Activated CD4-positive, alpha-beta T cell treated with anti-CD3 and anti-CD28 coated beads, Interleukin-2, amount 10 ng/mL, durations not matched to agents 24 days and 14 days (primary cell): ENCODE results near the gene ARID5B. TPM values are rescaled to one million over a fixed set of nuclear protein-coding genes. Genes with fewer than 3 reads are reported as not detected.

ENCODE experiments used
- DNase-seq: peaks from one replicate; pipeline ENCODE4 v3.0.0; 2022
- H3K27ac Mint-ChIP-seq: one replicate; pipeline ENCODE4 v1.8.0; 2022; ENCODE audit warnings: mild to moderate bottlenecking, mixed read lengths
- H3K27me3 Mint-ChIP-seq: one replicate; pipeline ENCODE4 v1.8.0; 2022; ENCODE audit warnings: mixed read lengths
- H3K36me3 Mint-ChIP-seq: one replicate; pipeline ENCODE4 v1.8.0; 2022; ENCODE audit warnings: low read depth, mild to moderate bottlenecking, mixed read lengths
- H3K4me1 Mint-ChIP-seq: one replicate; pipeline ENCODE4 v1.8.0; 2021; ENCODE audit warnings: mixed read lengths
- H3K4me3 Mint-ChIP-seq: one replicate; pipeline ENCODE4 v1.8.0; 2022; ENCODE audit warnings: mild to moderate bottlenecking, moderate library complexity, mixed read lengths
- H3K9me3 Mint-ChIP-seq: one replicate; pipeline ENCODE4 v1.8.0; 2021; ENCODE audit warnings: mixed read lengths
- intact Hi-C: fragments of 100-400 bp; cut with micrococcal nuclease; formaldehyde crosslinking; loops from one replicate; pipeline ENCODE4 v1.15.1; 2023
- total RNA-seq: library from RNA; stranded (reverse); gene quantifications from 2 replicates; pipeline ENCODE4 v1.2.3, GENCODE V29; 2022

Gene ARID5B
- total RNA-seq, 1 donor from 2014 or later: 58.2 TPM

DNA sequence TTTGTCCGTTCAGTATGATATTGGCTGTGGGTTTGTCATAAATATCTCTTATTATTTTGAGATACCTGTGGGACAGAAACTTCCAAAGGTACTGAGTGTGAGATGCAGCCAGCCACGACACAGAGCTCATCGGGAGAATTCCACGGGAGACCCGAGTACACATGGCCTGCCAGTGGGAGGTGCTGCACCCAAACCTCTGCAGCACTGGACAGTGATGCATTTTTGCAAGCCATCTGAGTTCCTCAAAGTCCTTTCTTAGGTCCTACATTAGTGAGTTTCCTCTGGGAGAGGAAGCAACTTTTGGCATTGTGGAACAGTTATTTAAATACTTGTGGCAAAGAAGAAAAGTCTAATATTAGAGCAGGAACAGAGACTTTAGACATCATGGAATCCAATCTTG, 77.5 kb downstream of the ARID5B start:
- no peaks in the 10 kb centered on the region for H3K27me3 Mint-ChIP-seq
- H3K9me3 Mint-ChIP-seq: peaks cover 5% of the 10 kb centered on the region
- no peak overlapping the region for H3K27ac Mint-ChIP-seq
- DNase-seq: no peak
- peaks cover 39% of the 10 kb centered on the region for H3K4me1 Mint-ChIP-seq
- H3K4me3 Mint-ChIP-seq: no peak overlapping the region
- intact Hi-C loops: no loop called here
- peaks cover 70% of the 10 kb centered on the region for H3K36me3 Mint-ChIP-seq

DNA sequence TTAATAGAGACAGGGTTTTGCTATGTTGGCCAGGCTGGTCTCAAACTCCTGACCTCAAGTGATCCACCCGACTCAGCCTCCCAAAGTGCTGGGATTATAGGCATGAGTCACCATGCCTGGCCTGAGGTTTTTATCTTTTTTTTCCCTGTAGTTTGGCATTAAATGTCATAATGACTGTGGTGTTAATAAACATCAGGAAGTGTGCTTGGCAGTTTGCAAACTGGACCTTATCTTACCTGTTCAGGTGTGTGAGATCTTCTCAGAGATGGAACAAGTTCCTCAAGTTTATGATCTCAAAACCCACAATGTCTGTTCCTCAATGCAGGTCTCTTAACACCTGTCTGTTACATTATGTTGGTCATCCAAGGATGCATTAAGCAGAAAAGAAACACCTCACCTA, 80.0 kb downstream of the ARID5B start:
- peak overlapping the region; percentile 29 for H3K27ac Mint-ChIP-seq
- DNase-seq: no peak
- peaks cover 49% of the 10 kb centered on the region for H3K4me1 Mint-ChIP-seq
- peaks cover 5% of the 10 kb centered on the region for H3K9me3 Mint-ChIP-seq
- intact Hi-C loops: loop anchor here (10.0 kb wide), 1 partner anchor 1283 kb away; no protein-coding TSS in a partner anchor
- H3K4me3 Mint-ChIP-seq: no peak overlapping the region
- no peaks in the 10 kb centered on the region for H3K27me3 Mint-ChIP-seq
- peaks cover 83% of the 10 kb centered on the region for H3K36me3 Mint-ChIP-seq

DNA sequence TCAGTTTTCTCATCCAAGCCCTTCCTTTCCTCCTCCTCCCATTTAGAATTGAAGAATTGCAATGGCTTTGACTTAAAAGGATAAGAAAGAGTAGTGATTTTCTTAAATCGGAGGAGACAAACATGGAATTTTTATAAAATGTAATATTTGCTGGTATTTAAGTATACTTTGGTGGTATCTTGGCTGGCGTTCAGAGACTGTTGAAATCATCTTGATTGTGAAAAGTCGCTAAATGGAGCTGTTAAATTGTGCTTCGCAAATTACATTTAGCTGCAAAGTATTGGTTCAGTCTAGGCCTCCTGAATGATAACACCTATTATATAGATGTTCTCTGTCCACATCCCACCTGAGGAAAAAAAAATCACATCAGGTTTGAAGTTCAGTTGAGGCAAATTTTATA, 81.8 kb downstream of the ARID5B start:
- no peak for DNase-seq
- no peaks in the 10 kb centered on the region for H3K27me3 Mint-ChIP-seq
- peaks cover 3% of the 10 kb centered on the region for H3K9me3 Mint-ChIP-seq
- intact Hi-C loops: loop anchor here (10.0 kb wide), 1 partner anchor 1282 kb away; no protein-coding TSS in a partner anchor
- no peak overlapping the region for H3K4me3 Mint-ChIP-seq
- no peak overlapping the region for H3K27ac Mint-ChIP-seq
- peaks cover 65% of the 10 kb centered on the region for H3K4me1 Mint-ChIP-seq
- H3K36me3 Mint-ChIP-seq: peaks cover 73% of the 10 kb centered on the region

DNA sequence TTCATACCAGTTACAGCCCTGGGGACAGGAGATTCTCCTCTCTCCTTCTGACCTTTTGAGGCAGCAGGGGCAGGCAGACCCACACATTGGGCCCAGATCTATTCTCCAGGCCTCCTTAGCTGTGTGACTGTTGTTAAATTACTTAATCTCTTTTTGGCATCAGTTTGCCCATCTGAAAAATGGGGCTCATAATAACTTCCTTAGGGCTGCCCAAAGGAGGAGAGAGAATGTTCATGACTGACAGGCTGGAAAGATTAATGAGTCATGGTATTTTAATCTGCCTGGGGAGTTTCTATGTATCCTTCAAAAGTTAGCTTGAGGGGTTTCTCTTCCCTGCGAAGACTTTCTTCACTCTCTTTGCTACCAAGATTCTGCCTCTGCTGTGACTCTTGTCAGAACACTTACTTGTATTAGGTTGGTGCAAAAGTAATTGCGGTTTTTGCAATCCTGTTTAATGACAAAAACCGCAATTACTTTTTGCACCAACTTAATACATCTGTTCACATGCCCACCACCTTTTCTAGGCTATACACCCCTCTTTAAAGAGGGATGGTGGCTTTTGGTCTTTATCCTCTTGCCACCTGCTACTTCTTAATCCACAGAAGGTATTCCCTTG, 83.4 kb downstream of the ARID5B start:
- Mint-ChIP-seq H3K4me3 (no peak overlapping the region), H3K9me3 (peaks cover 3% of the 10 kb centered on the region), H3K36me3 (peaks cover 62% of the 10 kb centered on the region), H3K27me3 (no peaks in the 10 kb centered on the region), H3K4me1 (peaks cover 68% of the 10 kb centered on the region), H3K27ac (peak overlapping the region; percentile 96)
- no peak for DNase-seq
- intact Hi-C loops: loop anchor here (5.0 to 10.0 kb wide), 2 partner anchors 233 to 1280 kb away; no protein-coding TSS in a partner anchor

DNA sequence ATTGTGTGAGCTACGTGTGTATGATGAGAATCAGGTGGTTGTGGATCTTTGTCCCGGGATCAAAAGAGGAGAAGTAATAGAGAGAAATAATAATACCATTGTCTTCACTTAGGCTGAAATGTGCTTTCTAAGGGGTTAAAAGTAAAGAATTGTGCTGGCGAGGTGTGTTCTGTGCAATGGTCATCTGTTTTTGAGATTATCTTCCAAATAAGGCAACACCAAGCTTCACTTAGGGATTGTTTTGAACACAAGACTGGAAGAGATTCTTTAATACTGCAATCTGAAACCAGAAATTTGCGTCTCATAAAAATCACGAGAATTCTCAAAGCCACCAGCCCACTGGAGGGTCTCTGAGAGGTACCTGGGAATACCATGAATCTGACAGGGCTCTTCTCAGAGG, 84.2 kb downstream of the ARID5B start:
- Mint-ChIP-seq H3K4me3 (no peak overlapping the region), H3K4me1 (peaks cover 67% of the 10 kb centered on the region), H3K9me3 (peaks cover 3% of the 10 kb centered on the region), H3K36me3 (peaks cover 60% of the 10 kb centered on the region), H3K27me3 (no peaks in the 10 kb centered on the region), H3K27ac (peak overlapping the region; percentile 96)
- intact Hi-C loops: loop anchor here (5.0 to 10.0 kb wide), 2 partner anchors 233 to 1279 kb away; no protein-coding TSS in a partner anchor
- no peak for DNase-seq

DNA sequence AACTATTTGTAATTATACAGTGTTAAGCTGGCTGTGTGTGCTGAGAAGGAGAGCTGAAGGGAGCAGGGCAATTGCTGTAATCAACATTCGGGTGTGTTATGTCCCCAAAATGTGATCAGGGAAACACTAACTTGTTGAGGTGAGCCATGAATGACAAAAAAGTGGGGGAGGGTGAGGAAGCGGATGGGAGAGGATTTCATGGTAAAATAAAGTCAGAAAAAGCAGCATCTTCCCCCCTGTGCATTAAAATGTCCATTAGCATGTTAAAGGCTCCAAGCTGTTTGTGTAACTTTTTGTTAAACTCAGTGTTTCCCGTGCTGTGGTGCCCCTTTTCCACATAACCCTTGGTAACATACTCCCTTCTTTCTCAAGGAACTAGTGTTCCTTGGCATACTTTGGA, 84.9 kb downstream of the ARID5B start:
- Mint-ChIP-seq H3K36me3 (peaks cover 61% of the 10 kb centered on the region), H3K9me3 (peaks cover 3% of the 10 kb centered on the region), H3K27ac (peak overlapping the region; percentile 96), H3K4me3 (peak overlapping the region; percentile 51), H3K27me3 (no peaks in the 10 kb centered on the region), H3K4me1 (peaks cover 70% of the 10 kb centered on the region)
- intact Hi-C loops: loop anchor here (5.0 to 10.0 kb wide), 2 partner anchors 234 to 1278 kb away; no protein-coding TSS in a partner anchor
- no peak for DNase-seq

DNA sequence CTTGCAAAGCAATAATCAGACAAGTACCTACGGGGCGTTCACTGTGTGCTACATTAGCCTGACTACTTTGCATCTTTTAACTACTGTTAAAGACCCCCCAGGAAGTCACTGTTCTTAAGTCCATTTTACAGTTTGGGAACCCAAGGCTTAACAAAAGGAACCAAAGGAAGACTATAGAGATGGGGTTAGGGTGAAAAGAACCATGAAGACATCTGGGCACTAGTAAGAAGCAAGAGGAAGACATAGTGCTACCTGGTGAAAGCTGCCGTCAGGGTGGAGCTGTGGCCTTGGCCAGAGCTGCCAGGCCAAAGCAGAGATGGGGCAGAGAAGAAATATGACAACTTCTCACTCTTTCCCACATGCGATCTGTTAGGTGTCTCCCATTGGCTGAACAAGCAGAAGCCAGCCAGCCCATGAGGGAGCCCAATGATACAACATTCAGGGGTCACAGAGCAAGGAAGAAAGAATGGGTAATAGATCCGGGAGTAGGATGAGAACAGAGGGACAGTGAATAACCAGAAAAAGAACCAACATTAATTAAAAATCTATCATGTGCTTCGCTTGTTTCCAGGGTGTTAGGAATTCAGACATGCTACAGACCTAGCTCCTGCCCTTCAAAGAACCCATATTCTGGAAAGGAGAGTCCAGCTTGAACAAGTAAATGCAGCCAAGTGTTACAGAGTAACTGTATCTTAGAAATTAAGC, 85.4 kb downstream of the ARID5B start:
- no peak for DNase-seq
- peaks cover 69% of the 10 kb centered on the region for H3K4me1 Mint-ChIP-seq
- peaks cover 59% of the 10 kb centered on the region for H3K36me3 Mint-ChIP-seq
- peaks cover 3% of the 10 kb centered on the region for H3K9me3 Mint-ChIP-seq
- peak overlapping the region; percentile 56 for H3K4me3 Mint-ChIP-seq
- peak overlapping the region; percentile 96 for H3K27ac Mint-ChIP-seq
- H3K27me3 Mint-ChIP-seq: no peaks in the 10 kb centered on the region
- intact Hi-C loops: loop anchor here (5.0 to 10.0 kb wide), 2 partner anchors 235 to 1278 kb away; no protein-coding TSS in a partner anchor

DNA sequence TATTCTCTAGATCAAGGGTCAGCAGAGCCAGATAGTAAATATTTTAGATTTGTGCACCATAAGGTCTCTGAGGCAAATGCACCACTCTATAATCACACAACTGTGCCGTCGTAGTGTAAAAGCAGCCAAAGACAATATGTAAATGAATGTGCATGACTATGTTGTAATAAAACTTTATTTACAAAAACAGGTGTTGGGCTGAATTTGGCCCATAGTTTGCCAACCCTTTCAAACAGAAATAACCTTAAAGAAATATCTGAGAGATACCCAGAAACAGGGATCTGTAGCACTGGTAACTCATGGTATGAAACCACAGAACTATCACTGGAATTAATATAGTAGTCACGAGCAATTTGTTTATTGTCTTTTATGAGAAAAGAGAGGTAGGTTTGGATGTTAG, 86.0 kb downstream of the ARID5B start:
- intact Hi-C loops: loop anchor here (5.0 to 10.0 kb wide), 2 partner anchors 235 to 1277 kb away; no protein-coding TSS in a partner anchor

DNA sequence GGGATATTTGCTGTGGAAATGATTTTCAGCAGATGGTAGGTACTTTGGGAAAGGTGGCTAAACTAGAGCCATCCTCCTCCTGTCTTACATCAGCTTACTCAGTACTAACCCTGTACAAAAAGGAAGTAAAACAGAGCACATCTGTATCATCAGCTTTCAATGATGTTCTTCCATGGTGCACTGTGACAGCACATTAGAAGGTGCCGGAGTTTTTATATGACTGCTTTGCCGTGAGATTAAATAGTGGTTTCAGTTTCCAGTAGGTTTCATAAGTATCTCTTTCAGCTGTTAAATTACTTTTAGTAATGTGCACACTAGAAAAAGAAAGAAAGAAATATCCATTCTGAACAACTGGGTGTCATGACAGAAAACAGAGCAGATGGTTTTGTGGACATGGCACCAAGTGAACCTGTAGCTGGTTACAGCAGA, 86.5 kb downstream of the ARID5B start:
- DNase-seq: peak; percentile 84
- peak overlapping the region; percentile 96 for H3K27ac Mint-ChIP-seq
- peaks cover 3% of the 10 kb centered on the region for H3K9me3 Mint-ChIP-seq
- peaks cover 71% of the 10 kb centered on the region for H3K4me1 Mint-ChIP-seq
- H3K36me3 Mint-ChIP-seq: peaks cover 53% of the 10 kb centered on the region
- no peaks in the 10 kb centered on the region for H3K27me3 Mint-ChIP-seq
- intact Hi-C loops: loop anchor here (1.0 to 10.0 kb wide), 8 partner anchors 23 to 1277 kb away; no protein-coding TSS in a partner anchor
- H3K4me3 Mint-ChIP-seq: peak overlapping the region; percentile 72

More for the DNA sequence above, 86.0 kb downstream of the ARID5B start:
- no peaks in the 10 kb centered on the region for H3K27me3 Mint-ChIP-seq
- H3K4me3 Mint-ChIP-seq: peak overlapping the region; percentile 72
- H3K36me3 Mint-ChIP-seq: peaks cover 57% of the 10 kb centered on the region
- no peak for DNase-seq
- peaks cover 73% of the 10 kb centered on the region for H3K4me1 Mint-ChIP-seq
- H3K27ac Mint-ChIP-seq: peak overlapping the region; percentile 96
- H3K9me3 Mint-ChIP-seq: peaks cover 3% of the 10 kb centered on the region

DNA sequence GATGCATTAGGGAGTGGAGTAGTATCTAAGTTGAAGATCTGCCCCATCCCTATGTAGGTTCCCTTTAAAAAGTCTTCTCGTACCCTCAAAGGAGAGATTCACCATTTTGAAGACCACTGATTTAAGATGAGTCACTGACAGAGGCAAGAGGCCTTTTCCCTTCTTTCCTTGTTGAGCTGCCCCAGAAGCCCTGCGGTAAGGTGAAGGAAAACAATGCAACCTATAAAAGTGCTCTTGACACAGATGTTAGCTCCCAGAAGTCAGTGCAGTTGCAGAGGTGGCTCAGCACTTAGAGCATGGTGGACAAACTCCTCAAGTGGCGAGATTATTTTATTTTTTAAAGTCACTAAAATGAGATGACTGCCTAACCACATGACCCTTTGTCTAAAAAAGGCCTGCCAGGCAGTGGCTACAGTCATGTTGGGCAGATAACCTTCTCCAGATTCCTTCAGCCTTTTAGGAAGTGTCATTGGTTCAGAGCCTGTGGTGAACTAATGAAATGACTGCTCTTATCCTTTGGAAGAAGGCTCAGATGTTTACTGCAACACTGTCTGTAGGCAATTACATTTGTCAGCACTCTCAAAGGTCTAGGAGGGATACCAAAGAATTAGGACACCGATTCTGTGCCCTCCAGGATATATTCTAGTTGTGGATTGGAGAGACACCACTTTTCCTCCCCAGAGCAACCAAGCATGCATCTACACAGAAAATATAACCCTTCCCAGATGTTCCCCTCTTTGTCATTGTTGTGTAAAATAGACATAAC, 88.7 kb downstream of the ARID5B start:
- no peak overlapping the region for H3K4me3 Mint-ChIP-seq
- no peaks in the 10 kb centered on the region for H3K9me3 Mint-ChIP-seq
- no peak for DNase-seq
- intact Hi-C loops: loop anchor here (5.0 to 10.0 kb wide), 2 partner anchors 238 to 1275 kb away; no protein-coding TSS in a partner anchor
- peak overlapping the region; percentile 78 for H3K27ac Mint-ChIP-seq
- no peaks in the 10 kb centered on the region for H3K27me3 Mint-ChIP-seq
- peaks cover 74% of the 10 kb centered on the region for H3K4me1 Mint-ChIP-seq
- peaks cover 37% of the 10 kb centered on the region for H3K36me3 Mint-ChIP-seq

DNA sequence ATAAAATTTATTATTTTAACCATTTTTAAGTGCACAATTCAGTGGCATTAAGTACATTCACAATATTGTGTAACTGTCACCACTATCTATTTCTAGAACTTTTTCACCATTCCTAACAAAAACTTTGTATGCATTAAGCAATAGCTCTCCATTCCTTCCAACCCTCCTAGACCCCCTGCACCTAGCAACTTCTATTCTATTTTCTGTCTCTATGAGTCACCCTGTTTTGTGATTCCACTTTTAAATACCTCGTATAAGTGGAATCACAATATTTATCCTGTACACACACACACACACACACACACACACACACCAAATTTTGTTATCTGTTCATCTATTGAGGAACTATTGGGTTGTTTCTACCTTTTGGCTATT, 89.2 kb downstream of the ARID5B start:
- peak overlapping the region; percentile 68 for H3K27ac Mint-ChIP-seq
- H3K36me3 Mint-ChIP-seq: peaks cover 37% of the 10 kb centered on the region
- DNase-seq: no peak
- intact Hi-C loops: no loop called here
- peaks cover 74% of the 10 kb centered on the region for H3K4me1 Mint-ChIP-seq
- H3K9me3 Mint-ChIP-seq: no peaks in the 10 kb centered on the region
- no peaks in the 10 kb centered on the region for H3K27me3 Mint-ChIP-seq
- no peak overlapping the region for H3K4me3 Mint-ChIP-seq

DNA sequence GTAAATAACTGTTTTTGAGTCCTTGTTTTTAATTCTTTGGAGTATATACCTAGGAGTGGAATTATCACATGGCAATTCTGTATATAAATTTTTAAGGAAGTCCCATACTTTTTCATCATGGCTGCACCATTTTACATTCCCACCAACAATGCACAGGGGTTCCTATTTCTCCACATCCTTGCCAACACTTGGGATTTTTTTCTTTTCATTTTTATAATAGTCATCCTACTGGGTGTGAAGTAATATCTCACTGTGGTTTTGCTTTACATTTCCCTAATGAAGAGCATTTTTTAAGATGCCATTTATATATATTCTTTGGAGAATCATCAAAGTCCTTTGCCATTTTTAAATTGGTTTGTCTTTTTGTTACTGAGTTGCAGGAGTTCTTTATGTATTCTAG, 89.7 kb downstream of the ARID5B start:
- intact Hi-C loops: no loop called here
- H3K4me1 Mint-ChIP-seq: peaks cover 73% of the 10 kb centered on the region

DNA sequence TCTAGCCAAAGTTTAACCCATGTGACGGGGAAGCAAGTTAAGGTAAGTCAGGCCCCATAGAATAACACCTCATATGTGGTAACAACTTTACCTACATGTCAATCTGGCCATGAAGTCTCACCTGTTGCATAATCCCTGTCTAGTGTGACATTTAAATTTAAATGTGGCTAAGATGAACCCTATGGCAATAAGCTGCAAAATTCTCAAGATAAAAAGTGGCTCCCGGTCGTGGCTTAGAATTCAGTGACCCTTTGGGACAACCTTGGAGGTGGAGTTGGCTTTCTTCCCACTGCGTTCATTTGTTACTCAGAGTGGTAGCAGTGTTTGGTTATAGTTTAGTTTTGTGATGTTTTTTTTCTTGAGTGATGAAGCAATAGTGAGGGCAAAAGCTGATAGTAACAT, 90.6 kb downstream of the ARID5B start:
- peaks cover 2% of the 10 kb centered on the region for H3K9me3 Mint-ChIP-seq
- DNase-seq: peak; percentile 75
- peak overlapping the region; percentile 93 for H3K27ac Mint-ChIP-seq
- H3K4me1 Mint-ChIP-seq: peaks cover 70% of the 10 kb centered on the region
- H3K4me3 Mint-ChIP-seq: peak overlapping the region; percentile 77
- H3K36me3 Mint-ChIP-seq: peaks cover 35% of the 10 kb centered on the region
- H3K27me3 Mint-ChIP-seq: no peaks in the 10 kb centered on the region
- intact Hi-C loops: loop anchor here (1.0 kb wide), 3 partner anchors 53 to 90 kb away; no protein-coding TSS in a partner anchor

More for the DNA sequence above, 89.7 kb downstream of the ARID5B start:
- Mint-ChIP-seq H3K27me3 (no peaks in the 10 kb centered on the region), H3K9me3 (no peaks in the 10 kb centered on the region), H3K27ac (peak overlapping the region; percentile 93), H3K4me3 (peak overlapping the region; percentile 27), H3K36me3 (peaks cover 38% of the 10 kb centered on the region)
- DNase-seq: no peak
